GM21717 (cell line): Measurements from ENCODE around the gene CELSR1.
"Not testable (repeated sequence)": the region's sequence is repeated elsewhere in the genome, so short reads cannot be mapped to it uniquely, and the experiment has no call there.

ENCODE experiments used
- ATAC-seq: cut with Tn5 transposase; IDR thresholded peaks from one replicate; pipeline ENCODE4 v1.9.1; 2021; ENCODE audit warnings: mild to moderate bottlenecking, moderate library complexity; ENCODE audit not compliant: unreplicated experiment

The CELSR1 gene

DNA sequence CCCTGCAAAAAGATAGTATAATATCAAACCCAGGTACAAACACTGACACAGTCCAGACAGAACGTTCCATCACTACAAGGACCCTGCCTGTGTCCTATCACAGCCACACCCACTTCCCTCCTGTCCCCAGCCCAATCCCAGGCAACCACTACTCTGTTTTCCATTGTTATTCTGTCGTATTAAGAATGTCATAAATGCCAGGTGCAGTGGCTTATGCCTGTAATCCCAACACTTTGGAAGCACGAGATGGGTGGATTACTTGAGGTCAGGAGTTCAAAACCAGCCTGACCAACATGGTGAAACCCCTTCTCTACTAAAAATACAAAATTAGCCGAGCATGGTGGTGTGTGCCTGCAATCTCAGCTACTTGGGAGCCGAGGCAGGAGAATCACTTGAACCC, 112.9 kb downstream of the CELSR1 start:
- no peak for ATAC-seq

DNA sequence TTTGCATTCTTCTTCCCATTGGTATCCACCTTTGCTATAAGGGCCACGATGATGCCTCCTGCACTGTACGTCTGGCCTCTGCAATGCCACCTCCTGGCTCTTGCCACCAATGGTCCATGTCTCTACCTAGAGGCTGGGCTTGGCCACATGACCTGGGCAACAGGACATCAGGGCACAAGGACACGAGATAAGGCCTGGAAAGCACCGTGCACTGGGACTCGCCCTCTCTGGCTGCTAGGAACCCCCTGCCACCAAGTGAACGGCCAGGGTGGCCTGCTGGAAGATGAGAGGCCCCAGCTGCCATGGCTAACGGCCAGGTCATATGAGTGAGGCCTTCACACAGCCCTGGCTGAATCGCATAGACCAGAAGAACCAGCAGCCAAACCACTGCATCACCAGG, 114.5 kb downstream of the CELSR1 start:
- no peak for ATAC-seq

DNA sequence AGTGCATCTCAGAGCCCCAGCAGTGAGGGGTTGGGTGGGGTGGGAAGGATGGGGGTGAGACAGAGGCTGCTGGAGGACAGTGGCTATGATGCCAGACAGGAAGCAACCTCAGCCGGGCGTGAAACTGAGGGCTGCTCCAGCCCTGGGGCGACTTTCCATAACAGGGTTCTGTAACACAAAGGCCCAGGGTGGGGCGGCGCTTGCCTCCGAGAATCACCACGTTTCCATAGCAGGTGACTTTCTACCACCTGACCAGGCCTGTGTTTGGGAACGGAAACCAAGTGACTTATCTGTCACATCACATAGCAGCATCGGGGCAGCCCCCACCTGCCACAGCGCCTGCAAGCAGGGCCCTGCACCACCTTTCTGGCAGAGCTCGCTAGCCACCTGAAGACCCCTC, 116.2 kb downstream of the CELSR1 start:
- ATAC-seq, result no peak

DNA sequence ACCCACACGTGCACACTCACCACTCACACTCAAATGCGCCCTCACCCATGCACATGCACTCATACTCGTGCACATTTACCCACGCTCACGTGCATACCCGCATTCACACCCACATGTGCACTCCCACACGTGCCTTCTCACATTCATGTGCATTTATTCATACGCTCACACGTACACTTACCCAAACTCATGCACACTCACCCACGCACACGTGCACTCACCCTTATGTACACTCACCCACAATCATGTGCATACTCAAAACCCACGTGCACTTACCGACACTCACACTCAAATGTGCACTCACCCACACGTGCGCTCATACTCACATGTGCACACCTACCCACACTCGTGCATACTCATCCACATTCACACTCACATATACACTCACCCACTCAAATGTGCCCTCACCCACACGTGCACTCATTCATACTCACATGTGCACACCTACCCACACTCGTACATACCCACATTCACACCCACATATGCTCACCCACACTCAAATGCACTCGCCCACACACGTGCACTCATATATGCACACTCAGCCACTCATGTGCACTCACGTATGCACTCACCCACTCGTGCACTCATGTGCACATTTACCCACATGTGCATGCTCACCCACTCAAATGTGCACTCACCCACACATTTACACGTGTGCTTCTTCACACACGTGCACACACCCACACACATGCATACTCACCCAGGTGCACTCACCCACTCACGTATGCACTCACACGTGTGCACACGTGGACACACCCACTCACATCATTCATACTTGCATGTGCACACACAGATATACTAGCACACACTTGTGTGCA, 117.5 kb downstream of the CELSR1 start:
- ATAC-seq, result no peak

DNA sequence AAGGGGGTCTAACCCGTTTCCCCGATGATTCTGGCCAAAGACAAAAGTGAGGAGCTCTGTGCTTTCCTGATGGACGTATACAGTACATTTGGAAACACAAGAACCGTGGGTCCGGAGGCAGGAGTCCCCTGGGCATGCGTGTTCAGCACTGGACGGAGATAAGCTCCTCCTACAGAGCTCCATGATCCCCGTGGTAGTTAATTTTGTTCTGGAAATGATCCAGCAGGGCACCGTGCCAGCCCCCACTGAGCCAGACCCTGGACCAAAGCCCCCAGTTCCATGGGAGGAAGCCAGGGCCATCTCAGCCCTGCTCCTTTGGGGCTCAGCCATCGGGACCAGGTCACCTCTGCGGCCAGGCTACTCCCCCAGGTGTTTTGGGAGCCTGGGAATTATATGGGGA, 118.6 kb downstream of the CELSR1 start:
- ATAC-seq, result no peak

- ATAC-seq, result no peak
Observed at GRCh38 chr22:46417769-46418168, 119.7 kb downstream of the CELSR1 start.

- ATAC-seq, result no peak
Observed at GRCh38 chr22:46416891-46417580, 120.4 kb downstream of the CELSR1 start.

DNA sequence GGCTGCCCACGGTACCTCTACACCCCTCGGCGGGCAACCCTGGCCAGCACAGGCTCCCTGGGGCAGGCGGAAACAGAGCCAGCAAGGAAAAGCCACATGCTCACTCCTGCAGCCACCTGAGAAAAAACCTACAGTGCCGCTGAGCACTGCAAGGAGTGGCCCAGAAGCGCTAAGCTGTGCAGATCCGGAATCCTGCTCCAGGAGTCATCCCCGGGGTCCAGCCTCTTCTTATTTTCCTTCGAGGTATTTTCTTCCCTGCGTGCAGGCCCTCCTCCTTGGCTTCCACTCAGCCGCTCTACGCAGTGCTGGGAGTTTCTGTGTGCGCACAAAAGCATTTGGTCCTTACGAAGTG, 120.9 kb downstream of the CELSR1 start:
- ATAC-seq, result no peak

- no peak for ATAC-seq
Observed at GRCh38 chr22:46415776-46416519, 121.5 kb downstream of the CELSR1 start.

DNA sequence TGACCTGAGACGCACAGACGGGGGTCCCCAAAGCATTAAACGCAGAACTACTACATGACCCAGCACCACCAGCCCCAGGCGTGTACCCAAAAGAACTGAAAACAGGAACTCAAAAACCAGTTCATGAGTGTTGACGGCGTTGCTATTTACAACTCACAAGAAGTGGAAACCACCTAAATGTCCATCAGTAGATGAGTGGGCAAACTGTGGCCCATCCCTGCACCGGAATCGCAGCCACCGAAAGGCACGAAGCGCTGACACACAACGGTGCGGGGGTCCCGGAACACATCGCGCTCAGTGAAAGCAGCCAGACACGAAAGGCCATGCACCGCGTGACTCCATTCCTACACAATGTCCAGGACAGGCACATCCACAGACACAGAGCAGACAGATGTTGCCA, 122.7 kb downstream of the CELSR1 start:
- ATAC-seq, result no peak

DNA sequence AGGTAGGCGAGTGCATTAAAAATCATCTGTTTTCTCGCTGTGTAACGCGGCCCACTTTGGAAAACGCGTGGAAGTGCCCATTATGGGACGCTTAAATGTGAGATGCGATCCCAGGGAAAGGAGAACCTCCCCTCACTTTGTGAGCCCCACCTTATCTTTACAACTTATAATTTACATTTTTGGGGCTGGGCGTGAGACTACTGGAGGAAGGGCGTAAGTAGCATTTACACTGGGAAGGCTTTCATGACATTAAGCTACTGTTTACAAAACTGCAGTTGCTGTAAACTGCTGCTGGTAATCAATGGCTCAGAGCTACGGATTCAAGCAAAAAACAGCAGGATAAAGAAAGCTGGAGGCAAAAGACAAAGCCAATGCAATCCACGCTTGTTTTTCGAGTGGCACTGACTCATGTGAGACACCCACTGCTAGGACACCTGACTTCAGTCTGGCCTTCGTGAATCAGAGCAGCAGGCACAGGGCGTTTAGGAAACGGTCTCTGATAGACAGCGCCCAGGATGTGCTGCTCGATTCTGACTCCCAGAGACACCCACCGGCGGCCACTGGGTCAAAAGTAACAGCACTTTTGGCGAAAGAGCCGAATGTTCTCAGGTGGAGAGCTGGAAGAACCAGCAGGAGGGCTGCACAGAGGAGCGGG, 123.6 kb downstream of the CELSR1 start:
- ATAC-seq, result no peak

GRCh38 chr22:46411347-46411746, 126.1 kb downstream of the CELSR1 start:
- ATAC-seq, result no peak

DNA sequence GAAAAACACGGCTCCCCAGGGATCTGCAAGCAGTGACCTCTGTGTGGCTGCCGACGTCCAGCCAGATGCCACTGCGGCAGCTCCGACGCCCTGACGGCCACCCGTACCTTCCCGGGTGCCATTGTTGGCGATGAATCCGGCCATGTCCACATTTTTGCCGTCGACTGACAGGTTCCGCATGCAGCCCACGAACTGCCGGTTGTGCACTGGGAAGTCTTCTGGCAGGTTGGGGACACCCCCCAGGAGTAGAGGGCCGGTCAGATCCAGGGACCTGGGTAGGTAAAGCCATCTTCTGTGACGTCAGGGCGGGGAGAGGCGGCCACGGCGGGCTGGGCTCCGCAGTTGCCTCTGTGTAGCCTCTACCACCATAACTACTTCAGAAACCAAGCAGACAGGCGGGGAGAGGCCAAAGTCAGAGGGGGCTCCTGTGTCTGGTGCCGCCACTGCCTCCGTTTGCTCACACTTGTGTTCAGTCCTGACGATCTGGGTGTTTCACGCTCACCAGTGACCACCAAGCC, 127.1 kb downstream of the CELSR1 start:
- no peak for ATAC-seq

DNA sequence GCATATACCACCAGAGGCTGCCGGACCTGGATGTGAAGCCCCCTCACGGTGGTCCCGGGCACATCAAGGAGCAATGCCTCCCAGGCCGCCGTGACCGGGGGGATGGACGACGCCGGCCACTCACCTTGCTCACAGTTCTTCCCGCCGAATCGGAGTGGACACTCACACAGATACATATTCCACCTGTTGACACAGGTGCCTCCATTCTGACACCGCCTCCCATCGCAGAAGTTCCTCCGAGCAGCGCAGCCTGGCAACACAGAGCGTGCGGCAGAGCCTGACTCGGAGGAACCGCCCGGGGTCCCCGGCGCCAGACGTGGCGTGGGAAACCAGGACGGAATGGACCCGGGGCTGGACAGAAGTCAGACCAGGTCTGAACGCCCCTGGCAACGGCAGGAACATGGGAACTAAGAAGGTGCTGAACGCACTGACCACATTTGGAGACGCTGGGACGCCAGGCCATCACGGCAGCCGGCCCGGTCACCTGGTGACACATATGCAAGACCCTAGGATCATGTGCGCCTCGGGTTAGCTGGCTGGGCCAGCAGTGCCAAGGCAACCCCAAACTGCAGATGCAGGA, 127.7 kb downstream of the CELSR1 start:
- no peak for ATAC-seq

DNA sequence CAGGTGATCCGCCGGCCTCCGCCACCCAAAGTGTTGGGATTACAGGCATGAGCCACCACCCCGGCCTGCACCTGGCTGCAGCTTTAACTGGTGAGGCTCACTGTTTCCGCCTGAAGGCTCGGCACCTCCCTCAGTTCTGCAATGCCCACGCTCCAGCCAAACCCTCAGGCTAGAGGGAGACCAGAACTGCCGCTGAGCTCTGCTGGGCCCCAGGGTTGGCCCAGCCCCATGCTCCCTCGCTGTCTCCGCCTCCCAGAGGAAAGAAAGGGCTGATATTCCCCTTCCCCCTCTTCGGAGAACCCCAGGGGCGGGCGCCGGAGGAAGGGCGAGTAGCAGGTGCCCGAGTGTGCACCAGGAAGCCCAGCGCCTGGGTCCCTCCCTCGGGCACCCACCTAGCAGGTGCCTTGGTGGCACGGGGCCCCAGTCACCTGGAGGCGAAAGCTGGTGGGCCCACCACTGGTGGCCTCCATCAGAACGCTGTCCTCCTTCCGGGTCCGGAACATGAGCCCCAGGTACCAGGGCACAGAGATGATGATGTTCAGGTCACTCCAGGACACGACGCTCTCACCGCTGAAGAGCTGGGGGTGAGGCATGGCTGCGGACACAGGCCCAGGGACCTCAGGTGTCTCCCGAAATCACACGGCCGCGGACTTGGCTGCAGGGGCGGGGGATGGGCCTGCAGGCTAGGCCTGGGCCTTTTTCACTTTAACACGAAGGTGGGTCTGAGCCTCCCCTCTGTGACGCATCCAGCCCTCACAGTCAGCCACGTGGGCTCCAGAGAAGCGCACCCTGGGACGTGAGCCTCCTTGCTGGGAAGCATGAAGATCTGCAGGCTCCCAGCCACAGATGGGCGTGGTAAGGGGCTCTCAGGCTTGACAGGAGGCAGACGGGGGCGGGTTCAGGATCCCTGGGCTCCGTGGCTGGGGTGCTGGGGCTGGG, 128.6 kb downstream of the CELSR1 start:
- no peak for ATAC-seq

DNA sequence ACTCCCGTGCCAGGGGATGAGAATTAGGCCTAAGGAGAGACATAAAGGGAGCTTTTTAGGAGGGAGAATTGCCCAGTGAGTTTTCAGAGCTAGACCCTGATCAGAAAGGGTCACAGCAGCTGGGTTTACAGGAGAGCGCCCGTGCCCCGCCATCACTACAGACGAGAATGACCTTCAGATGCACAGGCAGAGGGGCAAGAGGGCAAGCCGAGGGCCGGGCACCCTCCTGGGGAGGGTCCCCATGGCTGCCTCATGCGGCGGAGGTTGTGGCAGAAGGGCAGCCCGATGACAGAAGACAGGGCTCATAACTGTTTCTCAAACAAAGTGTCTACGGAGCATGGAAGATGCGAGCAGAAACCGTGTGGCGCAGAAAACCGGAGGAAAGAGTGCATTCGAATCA, 129.7 kb downstream of the CELSR1 start:
- no peak for ATAC-seq

- ATAC-seq, result no peak
Observed at GRCh38 chr22:46406791-46407190, 130.6 kb downstream of the CELSR1 start.

DNA sequence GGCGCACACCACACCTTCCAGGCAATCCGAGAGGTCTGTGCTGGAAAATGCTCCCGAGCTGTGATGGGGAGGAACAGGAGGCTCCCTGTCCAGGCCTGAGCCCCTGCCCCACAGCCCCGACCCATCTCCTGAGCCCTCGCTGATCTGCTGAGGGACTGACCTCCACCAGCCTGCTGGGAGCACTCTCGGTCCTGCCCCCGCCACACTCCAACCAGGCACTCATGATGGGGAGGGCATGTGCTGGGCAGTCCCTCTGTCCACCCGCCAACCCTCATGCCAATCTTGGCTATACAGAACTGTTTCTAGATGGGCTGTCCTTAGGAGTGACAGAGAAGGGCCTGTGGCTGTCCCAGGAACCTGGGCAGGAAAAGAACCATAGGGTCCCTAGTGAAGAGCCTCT, 131.1 kb downstream of the CELSR1 start:
- no peak for ATAC-seq

- no peak for ATAC-seq
Observed at GRCh38 chr22:46405901-46406300, 131.5 kb downstream of the CELSR1 start.

GRCh38 chr22:46403880-46404279, 133.5 kb downstream of the CELSR1 start:
- not testable (repeated sequence) for ATAC-seq
